Measurements from ENCODE around the gene NKD2. TPM values are rescaled to one million over a fixed set of nuclear protein-coding genes. Genes with fewer than 3 reads are reported as not detected.

NKD2 gene
- total RNA-seq, 1 experiment from 2014 or later: 20.4 TPM

DNA sequence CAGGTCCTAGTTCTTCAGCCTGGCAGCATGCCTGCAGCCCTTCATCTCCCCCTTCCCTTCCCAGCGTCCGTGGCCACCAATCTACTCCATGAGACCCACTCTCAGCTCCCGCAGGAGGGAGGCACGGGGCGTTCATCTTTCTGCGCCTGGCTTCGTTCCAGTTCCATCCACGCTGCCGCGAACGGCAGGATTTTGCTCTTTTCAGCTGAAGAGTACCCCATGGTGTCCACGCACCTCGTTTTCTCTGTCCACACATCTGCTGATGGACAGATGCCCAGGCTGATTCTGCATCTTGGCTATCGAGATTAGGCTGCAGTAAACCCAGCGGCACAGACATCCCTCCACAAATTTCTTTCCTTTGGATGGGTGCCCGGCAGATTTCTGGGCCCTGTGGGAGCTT lies 30.5 kb upstream of the NKD2 start:
- peaks cover 1% of the 10 kb centered on the region for H3K27me3 ChIP-seq (ENCODE audit: insufficient read depth, low read length)
- no peak for DNase-seq (ENCODE audit: low read depth, low spot score)

More for the DNA sequence above, 30.5 kb upstream of the NKD2 start:
- Histone ChIP-seq H4K20me1 (ENCODE audit: insufficient read depth) (no peaks in the 10 kb centered on the region), H3K4me3 (replicated peaks in 1 of 2; ENCODE audit: low read depth in 1 of 2, low read length in 2 of 2) (no peak overlapping the region), H3K9ac (ENCODE audit: low read length) (no peak overlapping the region), H3K9me3 (ENCODE audit: control insufficient read depth in 1 of 2, insufficient read depth in 1 of 2, low read depth in 1 of 2, low read length in 2 of 2) (no peaks in the 10 kb centered on the region), H2AFZ (ENCODE audit: low read depth, low read length, poor library complexity, severe bottlenecking) (no peak overlapping the region), H3K9me2 (ENCODE audit: insufficient read depth) (no peaks in the 10 kb centered on the region), H3K4me2 (ENCODE audit: low read length) (no peak overlapping the region), H3K36me3 (ENCODE audit: control insufficient read depth in 1 of 2, insufficient read depth in 2 of 2, low read length in 2 of 2) (no peaks in the 10 kb centered on the region), H3K4me1 (ENCODE audit: control insufficient read depth in 1 of 2, insufficient read depth in 2 of 2, low read length in 2 of 2) (no peaks in the 10 kb centered on the region), H3K27ac (ENCODE audit: low read depth, low read length) (no peak overlapping the region), H3K79me2 (ENCODE audit: insufficient read depth, low read length) (no peaks in the 10 kb centered on the region)
- ATAC-seq: no peak
- RAD21 ChIA-PET (ENCODE audit: low non-redundant PET in 1 of 2, low total read pairs in 2 of 2, uncharacterized antibody in 2 of 2, unreplicated experiment in 2 of 2): no interaction called here
- intact Hi-C loops (cut with micrococcal nuclease): no loop called here
- POLR2A ChIA-PET: no interaction called here
- TF ChIP-seq, protein P1, sequence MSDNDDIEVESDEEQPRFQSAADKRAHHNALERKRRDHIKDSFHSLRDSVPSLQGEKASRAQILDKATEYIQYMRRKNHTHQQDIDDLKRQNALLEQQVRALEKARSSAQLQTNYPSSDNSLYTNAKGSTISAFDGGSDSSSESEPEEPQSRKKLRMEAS (IDR thresholded peaks at IDR 0.05): no peak
- TF ChIP-seq, protein P2, sequence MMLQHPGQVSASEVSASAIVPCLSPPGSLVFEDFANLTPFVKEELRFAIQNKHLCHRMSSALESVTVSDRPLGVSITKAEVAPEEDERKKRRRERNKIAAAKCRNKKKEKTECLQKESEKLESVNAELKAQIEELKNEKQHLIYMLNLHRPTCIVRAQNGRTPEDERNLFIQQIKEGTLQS (IDR thresholded peaks at IDR 0.05): no peak
- TF ChIP-seq, protein P3, sequence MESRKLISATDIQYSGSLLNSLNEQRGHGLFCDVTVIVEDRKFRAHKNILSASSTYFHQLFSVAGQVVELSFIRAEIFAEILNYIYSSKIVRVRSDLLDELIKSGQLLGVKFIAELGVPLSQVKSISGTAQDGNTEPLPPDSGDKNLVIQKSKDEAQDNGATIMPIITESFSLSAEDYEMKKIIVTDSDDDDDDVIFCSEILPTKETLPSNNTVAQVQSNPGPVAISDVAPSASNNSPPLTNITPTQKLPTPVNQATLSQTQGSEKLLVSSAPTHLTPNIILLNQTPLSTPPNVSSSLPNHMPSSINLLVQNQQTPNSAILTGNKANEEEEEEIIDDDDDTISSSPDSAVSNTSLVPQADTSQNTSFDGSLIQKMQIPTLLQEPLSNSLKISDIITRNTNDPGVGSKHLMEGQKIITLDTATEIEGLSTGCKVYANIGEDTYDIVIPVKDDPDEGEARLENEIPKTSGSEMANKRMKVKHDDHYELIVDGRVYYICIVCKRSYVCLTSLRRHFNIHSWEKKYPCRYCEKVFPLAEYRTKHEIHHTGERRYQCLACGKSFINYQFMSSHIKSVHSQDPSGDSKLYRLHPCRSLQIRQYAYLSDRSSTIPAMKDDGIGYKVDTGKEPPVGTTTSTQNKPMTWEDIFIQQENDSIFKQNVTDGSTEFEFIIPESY (IDR thresholded peaks at IDR 0.05; ENCODE audit: extremely low read depth, insufficient replicate concordance, low read length): no peak
- TF ChIP-seq, protein P4, sequence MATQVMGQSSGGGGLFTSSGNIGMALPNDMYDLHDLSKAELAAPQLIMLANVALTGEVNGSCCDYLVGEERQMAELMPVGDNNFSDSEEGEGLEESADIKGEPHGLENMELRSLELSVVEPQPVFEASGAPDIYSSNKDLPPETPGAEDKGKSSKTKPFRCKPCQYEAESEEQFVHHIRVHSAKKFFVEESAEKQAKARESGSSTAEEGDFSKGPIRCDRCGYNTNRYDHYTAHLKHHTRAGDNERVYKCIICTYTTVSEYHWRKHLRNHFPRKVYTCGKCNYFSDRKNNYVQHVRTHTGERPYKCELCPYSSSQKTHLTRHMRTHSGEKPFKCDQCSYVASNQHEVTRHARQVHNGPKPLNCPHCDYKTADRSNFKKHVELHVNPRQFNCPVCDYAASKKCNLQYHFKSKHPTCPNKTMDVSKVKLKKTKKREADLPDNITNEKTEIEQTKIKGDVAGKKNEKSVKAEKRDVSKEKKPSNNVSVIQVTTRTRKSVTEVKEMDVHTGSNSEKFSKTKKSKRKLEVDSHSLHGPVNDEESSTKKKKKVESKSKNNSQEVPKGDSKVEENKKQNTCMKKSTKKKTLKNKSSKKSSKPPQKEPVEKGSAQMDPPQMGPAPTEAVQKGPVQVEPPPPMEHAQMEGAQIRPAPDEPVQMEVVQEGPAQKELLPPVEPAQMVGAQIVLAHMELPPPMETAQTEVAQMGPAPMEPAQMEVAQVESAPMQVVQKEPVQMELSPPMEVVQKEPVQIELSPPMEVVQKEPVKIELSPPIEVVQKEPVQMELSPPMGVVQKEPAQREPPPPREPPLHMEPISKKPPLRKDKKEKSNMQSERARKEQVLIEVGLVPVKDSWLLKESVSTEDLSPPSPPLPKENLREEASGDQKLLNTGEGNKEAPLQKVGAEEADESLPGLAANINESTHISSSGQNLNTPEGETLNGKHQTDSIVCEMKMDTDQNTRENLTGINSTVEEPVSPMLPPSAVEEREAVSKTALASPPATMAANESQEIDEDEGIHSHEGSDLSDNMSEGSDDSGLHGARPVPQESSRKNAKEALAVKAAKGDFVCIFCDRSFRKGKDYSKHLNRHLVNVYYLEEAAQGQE (IDR thresholded peaks at IDR 0.05; ENCODE audit: low read depth): no peak
- CTCF ChIA-PET: no interaction called here
- no TSS peak for BruUV-seq (replicated peaks)

Measured in HCT116 (cell line).